Stimulated activated CD8-positive, alpha-beta memory T cell treated with anti-CD3 and anti-CD28 coated beads, Interleukin-4, amount 100 ng/mL, for 24 hours (primary cell): ENCODE measurements around the gene EGFL7.
"Not testable (repeated sequence)": the region's sequence is repeated elsewhere in the genome, so short reads cannot be mapped to it uniquely, and the experiment has no call there.

Experiments
- DNase-seq: peaks from one replicate; pipeline ENCODE4 v3.0.0-alpha.2; 2020; ENCODE audit warnings: low read depth

EGFL7 gene

DNA sequence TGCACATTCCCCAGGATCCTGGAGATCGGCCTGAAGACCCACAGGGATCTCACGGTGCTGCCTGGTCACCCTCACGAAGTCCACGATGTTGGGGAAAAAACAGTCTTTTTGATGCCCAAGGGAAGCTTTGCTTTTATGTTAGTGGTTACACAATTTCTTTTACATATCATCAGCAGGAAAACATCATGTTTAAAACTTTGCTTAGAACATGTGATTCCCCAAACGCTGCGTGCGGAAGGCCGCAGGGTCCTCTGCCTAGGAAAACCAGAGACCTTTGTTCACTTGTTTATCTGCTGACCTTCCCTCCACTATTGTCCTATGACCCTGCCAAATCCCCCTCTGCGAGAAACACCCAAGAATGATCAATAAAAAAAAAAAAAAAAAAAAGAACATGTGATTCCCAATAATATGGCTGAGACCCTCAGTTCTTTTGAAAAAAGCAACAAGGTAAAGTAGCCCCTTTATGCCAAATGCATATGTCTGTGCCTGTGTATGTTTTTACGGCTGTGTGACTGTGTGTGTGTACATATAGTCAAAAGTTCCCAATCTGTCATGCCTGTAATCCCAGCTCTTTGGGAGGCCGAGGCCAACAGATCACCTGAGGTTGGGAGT, 36.0 kb downstream of the EGFL7 start:
- no peak for DNase-seq

DNA sequence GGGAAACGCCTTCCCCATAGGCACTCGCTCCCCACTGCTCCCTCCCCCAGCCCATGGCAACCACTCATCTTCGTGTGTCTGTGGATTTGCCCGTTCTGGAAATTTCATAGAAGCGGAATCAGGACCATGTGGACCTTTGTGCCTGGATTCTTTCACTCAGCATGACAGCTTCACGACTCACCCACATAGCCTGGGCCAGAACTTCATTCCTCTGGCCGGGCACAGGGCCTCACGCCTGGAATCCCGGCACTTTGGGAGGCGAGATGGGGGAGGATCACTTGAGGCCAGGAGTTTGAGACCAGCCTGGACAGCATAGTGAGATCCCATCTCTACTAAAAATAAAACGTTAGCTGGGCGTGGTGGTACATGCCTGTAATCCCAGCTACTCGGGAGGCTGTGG, 37.6 kb downstream of the EGFL7 start:
- no peak for DNase-seq

DNA sequence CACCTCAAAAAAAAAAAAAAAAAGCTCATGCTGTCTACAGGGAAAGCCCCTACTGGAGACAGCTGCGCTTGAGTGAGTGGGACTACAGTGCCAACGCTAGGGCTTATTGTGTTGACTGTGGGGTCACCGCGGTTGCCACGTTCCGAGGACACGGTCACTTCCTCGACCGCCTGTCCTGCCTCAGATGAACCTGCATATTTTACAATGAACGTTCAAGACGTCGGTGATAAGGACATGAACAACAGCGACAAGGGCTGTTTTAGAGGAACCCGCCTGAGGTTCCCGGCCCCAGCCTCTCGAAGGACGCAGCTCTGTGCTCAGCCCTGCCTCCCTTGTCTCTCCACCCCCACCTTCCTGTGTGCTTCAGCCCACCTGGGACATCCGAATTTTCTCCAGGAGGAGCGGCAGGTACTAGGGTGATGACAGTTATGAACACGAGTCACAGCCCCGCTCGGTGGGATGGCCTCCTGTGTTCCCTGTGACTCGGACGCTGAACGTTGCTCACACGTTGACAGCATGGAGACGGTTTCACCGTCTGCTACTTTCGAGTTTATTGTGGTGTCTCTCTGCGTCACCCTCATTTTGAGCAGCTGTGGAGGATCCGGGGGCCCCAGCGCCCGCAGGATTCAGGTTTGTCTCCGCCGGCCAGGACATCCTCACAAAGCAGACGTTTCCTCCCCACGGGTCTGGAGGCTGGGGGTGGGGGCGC, 38.4 kb downstream of the EGFL7 start:
- peak; percentile 50 for DNase-seq

GRCh38 chr9:136701668-136702053, 38.9 kb downstream of the EGFL7 start:
- DNase-seq = no peak

DNA sequence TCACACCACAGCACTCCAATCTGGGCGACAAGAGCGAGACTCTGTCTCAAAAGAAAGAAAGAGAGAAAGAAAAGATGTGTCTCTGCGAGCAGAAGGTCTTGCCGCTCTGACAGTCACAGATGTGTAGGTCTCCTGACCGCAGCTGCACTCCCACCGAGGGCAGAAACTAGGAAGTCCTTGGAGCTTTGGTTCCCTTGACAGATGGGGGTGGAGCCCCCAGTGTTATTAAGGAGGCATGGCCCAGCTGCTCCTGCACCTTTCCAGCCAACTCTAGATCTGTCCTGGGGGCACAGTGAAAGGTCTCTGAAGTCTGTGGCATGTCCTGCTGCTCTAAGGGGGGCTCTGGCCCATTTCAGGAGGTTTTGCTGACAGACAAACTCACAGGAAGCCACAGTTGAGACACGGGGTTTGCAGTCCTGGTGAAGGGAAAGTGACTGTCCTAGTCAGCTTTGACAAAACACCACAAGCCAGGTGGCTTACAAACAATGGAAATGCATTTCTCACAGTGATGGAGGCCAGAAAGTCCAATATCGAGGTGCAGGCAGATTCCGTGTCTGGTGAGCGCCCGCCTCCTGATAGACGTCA, 40.7 kb downstream of the EGFL7 start:
- no peak for DNase-seq

DNA sequence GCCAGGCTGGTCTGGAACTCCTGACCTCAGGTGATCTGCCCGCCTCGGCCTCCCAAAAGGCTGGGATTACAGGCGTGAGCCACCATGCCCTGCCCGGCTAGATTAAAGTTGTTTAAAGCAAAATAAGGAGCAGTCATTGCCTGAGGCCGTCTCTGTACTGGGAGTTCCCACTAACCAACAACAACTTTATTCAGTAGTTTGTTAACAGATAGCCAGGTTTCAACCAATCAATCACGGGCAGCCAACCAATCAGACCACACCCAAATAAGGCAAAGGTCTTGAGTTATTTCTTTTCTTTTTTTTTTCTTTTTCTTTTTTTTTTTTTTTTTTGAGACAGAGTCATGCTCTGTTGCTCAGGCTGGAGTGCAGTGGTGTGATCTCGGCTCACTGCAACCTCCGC, 42.0 kb downstream of the EGFL7 start:
- DNase-seq = not testable (repeated sequence)

GRCh38 chr9:136705564-136705963, 42.8 kb downstream of the EGFL7 start:
- DNase-seq = no peak

GRCh38 chr9:136707011-136707410, 44.3 kb downstream of the EGFL7 start:
- no peak for DNase-seq

DNA sequence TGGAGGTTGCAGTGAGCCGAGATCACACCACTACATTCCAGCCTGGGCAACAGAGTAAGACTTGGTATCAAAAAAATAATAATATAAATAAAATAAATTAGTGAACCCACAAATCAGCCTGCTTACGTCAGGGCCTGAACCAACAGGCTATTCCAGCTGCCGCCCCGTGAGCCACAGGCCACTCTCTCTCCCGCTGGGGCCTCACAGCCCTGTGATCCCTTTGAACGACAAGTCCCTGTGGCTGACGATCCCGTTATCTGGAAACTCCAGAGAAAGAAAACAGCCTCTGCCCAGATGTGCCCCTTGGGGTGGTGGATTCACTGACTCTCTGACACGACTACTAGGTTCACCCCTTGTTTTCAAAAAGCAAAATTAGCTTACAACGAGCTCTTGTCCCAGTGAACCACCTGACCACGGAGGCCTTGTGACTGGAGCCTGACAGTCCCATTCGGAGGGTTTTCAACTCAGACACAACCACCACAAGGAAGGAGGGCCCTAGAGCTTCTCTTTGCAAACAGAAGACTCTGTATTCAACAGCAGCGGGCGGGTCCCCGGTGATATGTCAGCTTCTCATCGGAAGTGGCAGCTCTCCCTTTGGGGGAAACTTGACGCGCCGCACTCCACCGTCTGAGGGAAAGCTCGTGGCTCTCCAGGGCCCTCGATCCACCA, 45.3 kb downstream of the EGFL7 start:
- DNase-seq = no peak

- no peak for DNase-seq
Measured at GRCh38 chr9:136709454-136710109, 46.9 kb downstream of the EGFL7 start.

DNA sequence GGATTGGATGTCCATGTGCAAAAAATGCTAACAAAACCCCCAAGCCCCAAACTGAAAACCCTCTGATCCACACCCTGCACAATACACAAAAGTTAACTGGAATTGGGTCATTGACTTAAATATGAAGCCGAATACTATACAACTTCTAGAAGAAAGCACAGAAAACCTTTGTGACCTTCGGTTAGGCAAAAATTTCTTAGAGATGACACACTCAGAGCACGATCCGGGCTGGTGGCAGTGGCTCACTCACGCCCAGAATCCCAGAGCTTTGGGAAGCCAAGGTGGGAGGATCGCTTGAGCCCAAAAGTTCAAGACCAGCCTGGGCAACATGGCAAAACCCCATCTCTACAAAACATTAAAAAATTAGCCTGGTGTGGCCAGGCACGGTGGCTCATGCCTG, 47.8 kb downstream of the EGFL7 start:
- DNase-seq = no peak

GRCh38 chr9:136711219-136711648, 48.5 kb downstream of the EGFL7 start:
- not testable (repeated sequence) for DNase-seq

DNA sequence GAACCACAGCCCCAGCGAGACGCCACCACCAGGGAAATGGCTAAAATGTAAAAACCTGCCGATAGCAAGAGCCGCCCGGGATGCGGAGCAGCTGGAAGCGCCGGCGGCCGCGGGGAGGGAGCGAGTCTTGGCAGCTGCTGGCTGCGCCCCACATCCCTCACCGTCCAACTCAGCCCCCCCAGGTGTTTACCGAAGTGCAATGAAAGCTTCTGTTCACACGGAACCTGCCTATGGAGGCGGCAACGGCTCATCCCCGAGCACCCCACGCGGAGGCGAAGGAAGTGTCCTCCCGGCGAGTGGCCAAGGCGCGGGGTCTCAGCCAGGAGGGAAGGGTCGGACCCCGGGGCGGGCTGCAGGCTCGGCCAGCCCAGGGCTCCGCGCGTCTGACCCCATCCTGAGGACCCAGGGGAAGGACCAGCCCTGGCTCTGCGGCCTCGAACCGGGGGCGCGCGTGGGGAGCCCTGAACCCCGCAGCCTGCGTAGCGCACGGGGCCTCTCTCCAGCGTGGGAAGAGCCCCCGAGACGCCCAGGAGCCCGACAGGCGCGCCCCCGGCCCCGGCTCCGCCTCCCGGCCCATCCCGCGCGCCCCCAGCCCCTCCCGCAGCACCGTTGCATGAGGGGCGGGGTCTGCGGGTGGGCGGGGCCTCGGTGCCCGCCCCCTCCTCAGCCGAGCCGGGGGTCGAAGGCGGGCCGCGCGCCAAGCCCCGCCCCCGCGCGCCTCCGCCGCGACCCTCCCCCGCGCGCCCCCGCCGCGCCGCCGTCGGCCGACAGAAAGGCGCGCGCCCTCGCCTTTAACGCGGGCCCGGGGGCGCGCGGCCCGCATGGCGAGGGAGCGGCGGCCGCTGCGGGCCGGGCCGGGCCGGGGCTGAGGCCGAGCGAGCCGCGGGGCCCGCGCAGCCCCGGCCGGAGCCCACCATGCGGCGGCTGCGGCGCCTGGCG, 49.3 kb downstream of the EGFL7 start, which contains the start of gene DIPK1B:
Gene DIPK1B (plus strand): TSS at position 822 of the 939 bp plus-strand sequence. CDS start 94 bp downstream, at position 916.
- no peak for DNase-seq

- no peak for DNase-seq
Measured at GRCh38 chr9:136712690-136713544, 50.2 kb downstream of the EGFL7 start.

- DNase-seq = no peak
Measured at GRCh38 chr9:136713550-136713949, 50.8 kb downstream of the EGFL7 start.

DNA sequence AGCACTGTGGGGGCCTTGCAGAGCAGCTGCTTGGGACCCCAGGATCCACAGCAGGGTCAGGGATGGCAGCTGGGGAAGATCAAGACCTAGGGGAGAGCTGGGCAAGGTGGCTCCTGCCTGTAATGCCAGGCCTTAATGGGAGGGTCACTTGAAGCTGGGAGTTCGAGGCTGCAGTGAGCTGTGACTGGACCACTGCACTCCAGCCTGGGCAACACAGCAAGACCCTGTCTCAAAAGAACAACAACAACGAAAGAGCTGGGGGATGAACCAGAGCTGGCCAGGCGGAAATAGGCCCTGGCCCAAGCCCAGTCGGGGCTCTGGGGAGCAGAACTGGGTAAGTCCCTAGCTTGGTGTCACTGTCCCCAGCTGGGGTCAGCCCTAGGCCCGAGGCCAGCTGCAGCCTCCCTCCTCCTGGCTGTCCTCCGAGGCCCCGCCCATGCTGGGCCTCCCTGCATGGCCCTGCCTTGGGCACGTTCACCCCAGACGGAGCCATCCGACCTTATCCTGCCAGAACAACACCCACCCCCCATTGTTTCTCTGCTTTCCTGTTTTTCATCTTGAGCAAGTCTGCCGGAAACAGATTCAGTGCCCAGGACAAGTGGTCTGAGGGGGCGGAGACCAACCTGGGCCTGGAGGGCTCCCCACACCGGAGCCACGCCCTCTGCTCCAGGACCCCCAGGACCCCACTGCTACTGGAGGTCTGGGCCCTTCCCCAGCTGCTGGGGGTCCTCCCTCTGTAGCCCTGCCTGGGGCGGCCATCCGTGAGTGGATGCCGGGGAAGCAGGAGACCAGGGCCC, 51.6 kb downstream of the EGFL7 start:
- no peak for DNase-seq

DNA sequence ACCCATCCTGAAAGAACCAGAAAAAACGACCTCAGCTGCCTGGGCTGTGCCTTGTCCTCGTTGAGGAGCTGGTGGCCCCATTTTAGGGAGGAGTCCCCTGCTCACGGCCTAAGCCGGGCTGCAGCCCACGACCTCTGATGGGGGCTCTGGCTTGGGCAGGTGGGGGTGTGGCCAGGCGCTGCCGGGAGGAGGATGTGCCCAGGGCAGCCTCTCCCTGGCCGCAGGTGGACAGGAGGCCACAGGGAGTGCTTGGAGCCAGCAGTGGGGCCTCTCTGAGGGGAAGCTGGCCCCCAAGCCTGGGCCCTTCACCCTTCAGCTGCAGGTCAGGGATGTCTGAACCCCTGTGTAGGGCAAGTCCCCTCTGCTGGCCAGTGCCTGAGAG, 52.2 kb downstream of the EGFL7 start:
- DNase-seq = no peak

GRCh38 chr9:136717399-136717798, 54.7 kb downstream of the EGFL7 start:
- no peak for DNase-seq
